ENCODE measurements around the gene MED31.

DNA sequence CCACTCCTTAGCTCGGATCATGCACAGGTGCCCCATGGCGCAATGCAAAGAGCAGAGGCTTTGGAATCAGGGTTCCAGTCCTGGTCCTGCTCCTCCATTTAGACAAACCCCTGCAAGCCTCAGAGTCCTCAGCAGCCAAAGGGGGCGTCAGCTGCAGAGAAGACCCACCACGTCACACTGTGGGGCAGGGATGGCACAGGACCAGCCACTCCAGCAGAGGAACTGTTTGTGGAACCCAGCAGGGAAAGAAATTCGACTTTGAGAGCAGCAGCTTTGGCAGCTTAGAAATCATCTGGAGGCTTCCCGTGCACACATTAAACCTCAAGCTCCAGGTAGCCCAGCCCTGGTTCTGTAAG is 25.4 kb upstream of the MED31 start:
- TF ChIP-seq, protein P1, sequence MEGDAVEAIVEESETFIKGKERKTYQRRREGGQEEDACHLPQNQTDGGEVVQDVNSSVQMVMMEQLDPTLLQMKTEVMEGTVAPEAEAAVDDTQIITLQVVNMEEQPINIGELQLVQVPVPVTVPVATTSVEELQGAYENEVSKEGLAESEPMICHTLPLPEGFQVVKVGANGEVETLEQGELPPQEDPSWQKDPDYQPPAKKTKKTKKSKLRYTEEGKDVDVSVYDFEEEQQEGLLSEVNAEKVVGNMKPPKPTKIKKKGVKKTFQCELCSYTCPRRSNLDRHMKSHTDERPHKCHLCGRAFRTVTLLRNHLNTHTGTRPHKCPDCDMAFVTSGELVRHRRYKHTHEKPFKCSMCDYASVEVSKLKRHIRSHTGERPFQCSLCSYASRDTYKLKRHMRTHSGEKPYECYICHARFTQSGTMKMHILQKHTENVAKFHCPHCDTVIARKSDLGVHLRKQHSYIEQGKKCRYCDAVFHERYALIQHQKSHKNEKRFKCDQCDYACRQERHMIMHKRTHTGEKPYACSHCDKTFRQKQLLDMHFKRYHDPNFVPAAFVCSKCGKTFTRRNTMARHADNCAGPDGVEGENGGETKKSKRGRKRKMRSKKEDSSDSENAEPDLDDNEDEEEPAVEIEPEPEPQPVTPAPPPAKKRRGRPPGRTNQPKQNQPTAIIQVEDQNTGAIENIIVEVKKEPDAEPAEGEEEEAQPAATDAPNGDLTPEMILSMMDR (IDR thresholded peaks at IDR 0.05): no peak
- no peak for TF ChIP-seq POLR2A (IDR thresholded peaks at IDR 0.05)

Measured in adrenal gland (tissue), 5 donors.